Lower leg skin (tissue), 4 donors: ENCODE measurements around the gene PERP. TPM values are rescaled to one million over a fixed set of nuclear protein-coding genes. Genes with fewer than 3 reads are reported as not detected.

Source experiments
- DNase-seq, 2 donors: peaks; one replicate each; pipeline ENCODE4 v3.0.0-alpha.2; 2019; ENCODE audit warnings: low spot score in 2 of 2
- H3K4me3 ChIP-seq: fragments of 200-600 bp; sonication (generic); 2 replicates; pipeline ENCODE4 v1.5.1; 2017; ENCODE audit warnings: mild to moderate bottlenecking, low read depth; ENCODE audit not compliant: poor library complexity, severe bottlenecking
- CTCF ChIP-seq, 3 donors: fragments of 450-650 bp; IDR thresholded peaks; one replicate each; pipeline ENCODE4 v1.5.1; 2016; ENCODE audit warnings: antibody characterized with exemption in 3 of 3, mild to moderate bottlenecking in 3 of 3, moderate library complexity in 2 of 3
- POLR2A ChIP-seq, 2 donors: fragments of 450-650 bp; IDR thresholded peaks; one replicate each; pipeline ENCODE4 v1.6.1; 2016 to 2017; ENCODE audit warnings: antibody characterized with exemption in 2 of 2, mild to moderate bottlenecking in 1 of 2, moderate library complexity in 1 of 2
- WGBS, 2 donors: methylation state at CpG; one replicate each; pipeline ENCODE4 v1.1.5; 2018; 5-methylcytosine and 5-hydroxymethylcytosine counted together
- intact Hi-C: fragments of 100-400 bp; cut with DNase I; formaldehyde crosslinking; loops from one replicate; pipeline ENCODE4 v1.15.0; 2023; ENCODE audit warnings: low total_unique reads
- total RNA-seq, 4 donors: library from RNA; depleted of rRNA; stranded (reverse); fragments of >200 nt; gene quantifications; one replicate each; pipeline ENCODE4 v1.1.0, GENCODE V29; 2016

Gene PERP
- 1,000 to 10,000 TPM; 1,452 to 1,932 (median 1,836) TPM for total RNA-seq

GRCh38 chr6:138107078-138107751, at the start of gene PERP:
Gene PERP (minus strand): TSS chr6:138107419. CDS start chr6:138107340, 79 bp downstream.
- WGBS, 2 donors, result 2% methylated on average over 17 to 33 of the region's 83 CpGs
- TF ChIP-seq CTCF (IDR thresholded peaks at IDR 0.05), result no peak
- TF ChIP-seq POLR2A (IDR thresholded peaks at IDR 0.05), result peak in 1 of 2 donors; percentile 28
- intact Hi-C loops, result loop anchor here (2.0 to 5.0 kb wide), 2 partner anchors 72 to 105 kb away; no protein-coding TSS in a partner anchor
- peak; percentile 77 to 94 for DNase-seq
- peak within 1 kb of the TSS; percentile 80 for H3K4me3 ChIP-seq

DNA sequence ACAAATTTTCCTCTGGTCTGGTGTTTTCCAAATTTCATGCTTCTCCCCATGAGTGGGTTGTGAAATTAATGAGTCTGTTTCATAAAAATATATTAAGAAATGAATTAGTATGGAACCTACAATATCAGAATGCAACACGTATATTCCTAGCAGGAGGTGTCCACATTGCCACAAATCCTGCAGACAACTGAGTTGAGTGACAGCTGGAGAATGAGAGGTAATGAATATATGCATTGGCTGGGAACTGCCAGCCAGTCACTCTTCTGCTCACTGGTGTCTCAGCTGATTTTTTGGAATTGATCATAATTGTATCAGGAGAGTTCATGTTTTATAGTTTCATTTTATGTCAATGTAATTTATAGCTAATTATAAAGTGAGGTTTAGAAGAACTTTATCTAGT, 48.2 kb upstream of the PERP start:
- DNase-seq, result no peak
- intact Hi-C loops, result no loop called here
- H3K4me3 ChIP-seq, result no peak overlapping the region
- no peak for TF ChIP-seq CTCF (IDR thresholded peaks at IDR 0.05)
- TF ChIP-seq POLR2A (IDR thresholded peaks at IDR 0.05), result no peak
- 67 to 82% methylated on average over 1 of the region's 1 CpG for WGBS, 2 donors

DNA sequence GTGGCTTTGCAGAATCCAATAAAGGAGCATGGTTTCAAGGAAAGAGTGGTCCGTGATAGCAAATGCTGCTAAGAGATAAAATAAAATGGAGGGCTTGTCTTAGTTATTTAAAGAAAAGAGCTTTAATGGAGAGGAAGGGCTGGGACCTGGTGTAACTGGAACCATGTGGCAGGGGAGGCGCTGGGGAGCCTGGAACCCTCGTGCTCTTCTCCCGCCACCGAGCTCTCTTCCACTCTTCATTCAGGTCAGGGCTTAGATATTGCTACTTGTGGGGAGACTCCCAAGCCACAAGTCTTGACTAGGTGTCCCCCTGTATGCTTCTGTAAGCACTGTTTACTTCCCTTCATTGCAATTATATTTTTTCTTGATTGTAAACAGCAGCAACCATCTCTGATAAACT, 39.3 kb upstream of the PERP start:
- WGBS, 2 donors, result 85 to 87% methylated on average over 5 of the region's 5 CpGs
- TF ChIP-seq POLR2A (IDR thresholded peaks at IDR 0.05), result no peak
- no peak for TF ChIP-seq CTCF (IDR thresholded peaks at IDR 0.05)
- intact Hi-C loops, result no loop called here
- no peak overlapping the region for H3K4me3 ChIP-seq
- DNase-seq, result no peak

- TF ChIP-seq POLR2A (IDR thresholded peaks at IDR 0.05) (no peak), CTCF (IDR thresholded peaks at IDR 0.05) (no peak)
These were observed 38.2 kb upstream of the PERP start for GRCh38 chr6:138145402-138145801.

GRCh38 chr6:138142806-138143205, 35.6 kb upstream of the PERP start:
- 79 to 85% methylated on average over 4 of the region's 4 CpGs for WGBS, 2 donors

More at GRCh38 chr6:138145402-138145801, 38.2 kb upstream of the PERP start:
- H3K4me3 ChIP-seq, result no peak overlapping the region
- intact Hi-C loops, result no loop called here
- 91 to 94% methylated on average over 3 of the region's 3 CpGs for WGBS, 2 donors
- no peak for DNase-seq

More at GRCh38 chr6:138142806-138143205, 35.6 kb upstream of the PERP start:
- DNase-seq, result no peak
- intact Hi-C loops, result no loop called here
- no peak overlapping the region for H3K4me3 ChIP-seq
- no peak for TF ChIP-seq CTCF (IDR thresholded peaks at IDR 0.05)
- no peak for TF ChIP-seq POLR2A (IDR thresholded peaks at IDR 0.05)
